Measurements from ENCODE around the gene UHRF1. TPM values are rescaled to one million over a fixed set of nuclear protein-coding genes. Genes with fewer than 3 reads are reported as not detected.
A peak's percentile ranks its signal among the peaks of the same experiment; 100 is the strongest.

The UHRF1 gene
- total and polyA plus RNA-seq, 2 of the 13 experiments (the other 11 are each of a cell fraction or from before 2014, with no cell fraction given) = 6.8 to 78.4 TPM

DNA sequence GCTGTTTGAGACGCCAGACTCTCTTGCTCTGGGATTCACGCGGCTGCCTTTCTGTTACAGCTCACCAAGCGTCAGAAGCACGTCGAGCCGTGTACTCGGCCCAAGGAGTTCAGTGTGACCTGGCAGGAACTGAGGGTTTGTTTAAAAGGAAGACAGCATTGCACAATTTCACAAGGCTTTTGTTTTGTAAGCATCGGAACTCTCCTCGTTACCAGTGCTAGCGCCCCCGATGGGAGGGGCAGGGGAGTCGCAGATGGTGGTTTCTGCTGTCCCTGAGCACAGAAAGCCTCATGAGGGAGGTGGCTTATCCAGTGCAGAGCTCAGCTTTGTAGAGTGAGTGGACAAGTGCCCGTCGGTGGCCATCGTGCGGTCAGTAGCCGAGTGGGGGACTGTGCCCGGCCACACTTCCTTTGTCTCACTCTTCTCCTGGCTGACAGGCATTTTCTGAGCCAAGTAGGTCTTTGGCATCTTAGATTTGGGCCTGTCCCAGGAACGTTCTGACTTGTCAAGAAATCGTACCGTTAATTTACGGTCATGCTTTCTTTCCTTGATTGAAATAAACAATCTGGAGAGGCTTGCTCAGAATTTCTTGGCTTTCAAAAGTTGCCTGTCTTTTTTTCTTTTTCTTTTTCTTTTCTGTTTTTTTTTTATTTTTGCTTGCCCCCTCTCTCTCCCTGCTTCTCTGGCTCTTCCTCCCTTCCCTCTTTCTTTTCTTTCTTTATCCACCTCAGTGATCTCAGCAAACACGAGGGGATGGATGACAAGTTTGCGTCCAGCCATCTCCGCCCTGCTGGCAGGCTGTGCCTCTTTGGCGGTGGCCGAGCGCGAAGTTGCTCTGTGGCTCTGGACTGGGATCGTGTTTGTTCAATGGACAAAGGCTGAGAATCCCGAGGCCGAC is 67.3 kb downstream of the UHRF1 start (continued):
- TF ChIP-seq, protein P1, sequence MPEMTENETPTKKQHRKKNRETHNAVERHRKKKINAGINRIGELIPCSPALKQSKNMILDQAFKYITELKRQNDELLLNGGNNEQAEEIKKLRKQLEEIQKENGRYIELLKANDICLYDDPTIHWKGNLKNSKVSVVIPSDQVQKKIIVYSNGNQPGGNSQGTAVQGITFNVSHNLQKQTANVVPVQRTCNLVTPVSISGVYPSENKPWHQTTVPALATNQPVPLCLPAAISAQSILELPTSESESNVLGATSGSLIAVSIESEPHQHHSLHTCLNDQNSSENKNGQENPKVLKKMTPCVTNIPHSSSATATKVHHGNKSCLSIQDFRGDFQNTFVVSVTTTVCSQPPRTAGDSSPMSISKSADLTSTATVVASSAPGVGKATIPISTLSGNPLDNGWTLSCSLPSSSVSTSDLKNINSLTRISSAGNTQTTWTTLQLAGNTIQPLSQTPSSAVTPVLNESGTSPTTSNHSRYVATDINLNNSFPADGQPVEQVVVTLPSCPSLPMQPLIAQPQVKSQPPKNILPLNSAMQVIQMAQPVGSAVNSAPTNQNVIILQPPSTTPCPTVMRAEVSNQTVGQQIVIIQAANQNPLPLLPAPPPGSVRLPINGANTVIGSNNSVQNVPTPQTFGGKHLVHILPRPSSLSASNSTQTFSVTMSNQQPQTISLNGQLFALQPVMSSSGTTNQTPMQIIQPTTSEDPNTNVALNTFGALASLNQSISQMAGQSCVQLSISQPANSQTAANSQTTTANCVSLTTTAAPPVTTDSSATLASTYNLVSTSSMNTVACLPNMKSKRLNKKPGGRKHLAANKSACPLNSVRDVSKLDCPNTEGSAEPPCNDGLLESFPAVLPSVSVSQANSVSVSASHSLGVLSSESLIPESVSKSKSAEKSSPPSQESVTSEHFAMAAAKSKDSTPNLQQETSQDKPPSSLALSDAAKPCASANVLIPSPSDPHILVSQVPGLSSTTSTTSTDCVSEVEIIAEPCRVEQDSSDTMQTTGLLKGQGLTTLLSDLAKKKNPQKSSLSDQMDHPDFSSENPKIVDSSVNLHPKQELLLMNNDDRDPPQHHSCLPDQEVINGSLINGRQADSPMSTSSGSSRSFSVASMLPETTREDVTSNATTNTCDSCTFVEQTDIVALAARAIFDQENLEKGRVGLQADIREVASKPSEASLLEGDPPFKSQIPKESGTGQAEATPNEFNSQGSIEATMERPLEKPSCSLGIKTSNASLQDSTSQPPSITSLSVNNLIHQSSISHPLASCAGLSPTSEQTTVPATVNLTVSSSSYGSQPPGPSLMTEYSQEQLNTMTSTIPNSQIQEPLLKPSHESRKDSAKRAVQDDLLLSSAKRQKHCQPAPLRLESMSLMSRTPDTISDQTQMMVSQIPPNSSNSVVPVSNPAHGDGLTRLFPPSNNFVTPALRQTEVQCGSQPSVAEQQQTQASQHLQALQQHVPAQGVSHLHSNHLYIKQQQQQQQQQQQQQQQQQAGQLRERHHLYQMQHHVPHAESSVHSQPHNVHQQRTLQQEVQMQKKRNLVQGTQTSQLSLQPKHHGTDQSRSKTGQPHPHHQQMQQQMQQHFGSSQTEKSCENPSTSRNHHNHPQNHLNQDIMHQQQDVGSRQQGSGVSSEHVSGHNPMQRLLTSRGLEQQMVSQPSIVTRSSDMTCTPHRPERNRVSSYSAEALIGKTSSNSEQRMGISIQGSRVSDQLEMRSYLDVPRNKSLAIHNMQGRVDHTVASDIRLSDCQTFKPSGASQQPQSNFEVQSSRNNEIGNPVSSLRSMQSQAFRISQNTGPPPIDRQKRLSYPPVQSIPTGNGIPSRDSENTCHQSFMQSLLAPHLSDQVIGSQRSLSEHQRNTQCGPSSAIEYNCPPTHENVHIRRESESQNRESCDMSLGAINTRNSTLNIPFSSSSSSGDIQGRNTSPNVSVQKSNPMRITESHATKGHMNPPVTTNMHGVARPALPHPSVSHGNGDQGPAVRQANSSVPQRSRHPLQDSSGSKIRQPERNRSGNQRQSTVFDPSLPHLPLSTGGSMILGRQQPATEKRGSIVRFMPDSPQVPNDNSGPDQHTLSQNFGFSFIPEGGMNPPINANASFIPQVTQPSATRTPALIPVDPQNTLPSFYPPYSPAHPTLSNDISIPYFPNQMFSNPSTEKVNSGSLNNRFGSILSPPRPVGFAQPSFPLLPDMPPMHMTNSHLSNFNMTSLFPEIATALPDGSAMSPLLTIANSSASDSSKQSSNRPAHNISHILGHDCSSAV (CRISPR knock-in tag; IDR thresholded peaks at IDR 0.05; ENCODE audit: borderline replicate concordance) = no peak
- TF ChIP-seq CEBPB (IDR thresholded peaks at IDR 0.05; ENCODE audit: borderline replicate concordance, low read depth, low read length) (peak; percentile 93), GABPA (IDR thresholded peaks at IDR 0.05; ENCODE audit: low read depth, low read length) (no peak), GABPA (CRISPR knock-in tag; IDR thresholded peaks at IDR 0.05; ENCODE audit: low read depth) (peak; percentile 26; the same call in 1 of the 2 replicates), ZNF773 (CRISPR knock-in tag; IDR thresholded peaks at IDR 0.05; ENCODE audit: borderline replicate concordance) (no peak), CC2D1A (CRISPR knock-in tag; IDR thresholded peaks at IDR 0.05) (no peak), STAG1 (CRISPR knock-in tag; IDR thresholded peaks at IDR 0.05) (0 out of 2 replicates have a peak, but pooled peaks have one; percentile 13)
- TF ChIP-seq, protein P2, sequence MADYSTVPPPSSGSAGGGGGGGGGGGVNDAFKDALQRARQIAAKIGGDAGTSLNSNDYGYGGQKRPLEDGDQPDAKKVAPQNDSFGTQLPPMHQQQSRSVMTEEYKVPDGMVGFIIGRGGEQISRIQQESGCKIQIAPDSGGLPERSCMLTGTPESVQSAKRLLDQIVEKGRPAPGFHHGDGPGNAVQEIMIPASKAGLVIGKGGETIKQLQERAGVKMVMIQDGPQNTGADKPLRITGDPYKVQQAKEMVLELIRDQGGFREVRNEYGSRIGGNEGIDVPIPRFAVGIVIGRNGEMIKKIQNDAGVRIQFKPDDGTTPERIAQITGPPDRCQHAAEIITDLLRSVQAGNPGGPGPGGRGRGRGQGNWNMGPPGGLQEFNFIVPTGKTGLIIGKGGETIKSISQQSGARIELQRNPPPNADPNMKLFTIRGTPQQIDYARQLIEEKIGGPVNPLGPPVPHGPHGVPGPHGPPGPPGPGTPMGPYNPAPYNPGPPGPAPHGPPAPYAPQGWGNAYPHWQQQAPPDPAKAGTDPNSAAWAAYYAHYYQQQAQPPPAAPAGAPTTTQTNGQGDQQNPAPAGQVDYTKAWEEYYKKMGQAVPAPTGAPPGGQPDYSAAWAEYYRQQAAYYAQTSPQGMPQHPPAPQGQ (CRISPR knock-in tag; IDR thresholded peaks at IDR 0.05; ENCODE audit: borderline replicate concordance) = no peak
- TF ChIP-seq, protein P3, sequence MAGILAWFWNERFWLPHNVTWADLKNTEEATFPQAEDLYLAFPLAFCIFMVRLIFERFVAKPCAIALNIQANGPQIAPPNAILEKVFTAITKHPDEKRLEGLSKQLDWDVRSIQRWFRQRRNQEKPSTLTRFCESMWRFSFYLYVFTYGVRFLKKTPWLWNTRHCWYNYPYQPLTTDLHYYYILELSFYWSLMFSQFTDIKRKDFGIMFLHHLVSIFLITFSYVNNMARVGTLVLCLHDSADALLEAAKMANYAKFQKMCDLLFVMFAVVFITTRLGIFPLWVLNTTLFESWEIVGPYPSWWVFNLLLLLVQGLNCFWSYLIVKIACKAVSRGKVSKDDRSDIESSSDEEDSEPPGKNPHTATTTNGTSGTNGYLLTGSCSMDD (CRISPR knock-in tag; IDR thresholded peaks at IDR 0.05) = no peak
- TF ChIP-seq, protein P4, sequence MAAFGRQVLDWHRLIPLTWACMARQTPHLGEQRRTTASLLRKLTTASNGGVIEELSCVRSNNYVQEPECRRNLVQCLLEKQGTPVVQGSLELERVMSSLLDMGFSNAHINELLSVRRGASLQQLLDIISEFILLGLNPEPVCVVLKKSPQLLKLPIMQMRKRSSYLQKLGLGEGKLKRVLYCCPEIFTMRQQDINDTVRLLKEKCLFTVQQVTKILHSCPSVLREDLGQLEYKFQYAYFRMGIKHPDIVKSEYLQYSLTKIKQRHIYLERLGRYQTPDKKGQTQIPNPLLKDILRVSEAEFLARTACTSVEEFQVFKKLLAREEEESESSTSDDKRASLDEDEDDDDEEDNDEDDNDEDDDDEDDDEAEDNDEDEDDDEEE (CRISPR knock-in tag; IDR thresholded peaks at IDR 0.05) = no peak
- TF ChIP-seq, protein P5, sequence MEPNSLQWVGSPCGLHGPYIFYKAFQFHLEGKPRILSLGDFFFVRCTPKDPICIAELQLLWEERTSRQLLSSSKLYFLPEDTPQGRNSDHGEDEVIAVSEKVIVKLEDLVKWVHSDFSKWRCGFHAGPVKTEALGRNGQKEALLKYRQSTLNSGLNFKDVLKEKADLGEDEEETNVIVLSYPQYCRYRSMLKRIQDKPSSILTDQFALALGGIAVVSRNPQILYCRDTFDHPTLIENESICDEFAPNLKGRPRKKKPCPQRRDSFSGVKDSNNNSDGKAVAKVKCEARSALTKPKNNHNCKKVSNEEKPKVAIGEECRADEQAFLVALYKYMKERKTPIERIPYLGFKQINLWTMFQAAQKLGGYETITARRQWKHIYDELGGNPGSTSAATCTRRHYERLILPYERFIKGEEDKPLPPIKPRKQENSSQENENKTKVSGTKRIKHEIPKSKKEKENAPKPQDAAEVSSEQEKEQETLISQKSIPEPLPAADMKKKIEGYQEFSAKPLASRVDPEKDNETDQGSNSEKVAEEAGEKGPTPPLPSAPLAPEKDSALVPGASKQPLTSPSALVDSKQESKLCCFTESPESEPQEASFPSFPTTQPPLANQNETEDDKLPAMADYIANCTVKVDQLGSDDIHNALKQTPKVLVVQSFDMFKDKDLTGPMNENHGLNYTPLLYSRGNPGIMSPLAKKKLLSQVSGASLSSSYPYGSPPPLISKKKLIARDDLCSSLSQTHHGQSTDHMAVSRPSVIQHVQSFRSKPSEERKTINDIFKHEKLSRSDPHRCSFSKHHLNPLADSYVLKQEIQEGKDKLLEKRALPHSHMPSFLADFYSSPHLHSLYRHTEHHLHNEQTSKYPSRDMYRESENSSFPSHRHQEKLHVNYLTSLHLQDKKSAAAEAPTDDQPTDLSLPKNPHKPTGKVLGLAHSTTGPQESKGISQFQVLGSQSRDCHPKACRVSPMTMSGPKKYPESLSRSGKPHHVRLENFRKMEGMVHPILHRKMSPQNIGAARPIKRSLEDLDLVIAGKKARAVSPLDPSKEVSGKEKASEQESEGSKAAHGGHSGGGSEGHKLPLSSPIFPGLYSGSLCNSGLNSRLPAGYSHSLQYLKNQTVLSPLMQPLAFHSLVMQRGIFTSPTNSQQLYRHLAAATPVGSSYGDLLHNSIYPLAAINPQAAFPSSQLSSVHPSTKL (CRISPR knock-in tag; IDR thresholded peaks at IDR 0.05) = peak; percentile 40
